CD4-positive, alpha-beta T cell treated with Interleukin-2 at 100 ng/mL for 4 hours (primary cell): ENCODE data around the gene TBRG4.

ENCODE experiments used
- DNase-seq: peaks from one replicate; pipeline ENCODE4 v3.0.0-alpha.2; 2020; ENCODE audit warnings: low spot score

TBRG4 gene

DNA sequence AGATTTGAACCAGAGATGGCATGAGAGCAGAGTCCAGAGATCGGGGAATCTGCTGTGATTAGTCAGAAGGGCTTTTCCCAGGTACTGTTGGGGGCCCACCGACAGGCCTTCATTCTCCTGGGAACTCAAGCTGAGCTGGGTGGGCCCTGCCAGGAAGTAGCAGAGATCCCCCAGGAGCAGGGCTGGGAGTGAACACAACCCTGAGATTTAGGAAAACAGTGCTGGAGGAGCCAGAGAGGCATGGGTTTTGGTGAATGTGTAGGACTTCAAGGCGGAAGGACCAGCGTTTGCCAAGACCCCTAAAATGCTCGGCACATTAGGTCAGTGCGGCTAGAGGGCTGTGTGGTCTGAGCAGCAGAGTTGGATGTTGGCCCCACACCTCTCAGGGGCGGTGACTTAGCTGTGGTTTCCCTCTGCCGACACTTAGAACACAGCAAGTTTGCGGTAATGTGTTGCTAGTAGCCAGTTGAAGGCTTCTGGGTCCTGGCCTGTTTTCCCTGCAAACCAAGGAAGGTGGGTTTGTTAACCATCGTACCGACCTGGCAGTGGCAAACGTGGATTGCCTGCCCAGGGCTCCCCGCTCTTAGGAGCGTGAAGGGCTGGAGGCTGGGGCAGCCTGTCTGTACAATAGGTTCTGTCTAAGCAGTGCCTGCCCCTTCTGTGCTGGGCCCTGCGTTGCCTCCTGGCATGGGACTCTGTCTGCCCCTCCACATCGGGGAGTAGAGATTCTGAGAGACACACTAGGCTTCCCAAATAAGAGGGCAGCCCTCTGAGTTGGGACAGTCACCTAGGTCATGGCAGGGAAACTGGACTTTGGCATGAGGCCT lies 36.8 kb downstream of the TBRG4 start:
- no peak for DNase-seq

DNA sequence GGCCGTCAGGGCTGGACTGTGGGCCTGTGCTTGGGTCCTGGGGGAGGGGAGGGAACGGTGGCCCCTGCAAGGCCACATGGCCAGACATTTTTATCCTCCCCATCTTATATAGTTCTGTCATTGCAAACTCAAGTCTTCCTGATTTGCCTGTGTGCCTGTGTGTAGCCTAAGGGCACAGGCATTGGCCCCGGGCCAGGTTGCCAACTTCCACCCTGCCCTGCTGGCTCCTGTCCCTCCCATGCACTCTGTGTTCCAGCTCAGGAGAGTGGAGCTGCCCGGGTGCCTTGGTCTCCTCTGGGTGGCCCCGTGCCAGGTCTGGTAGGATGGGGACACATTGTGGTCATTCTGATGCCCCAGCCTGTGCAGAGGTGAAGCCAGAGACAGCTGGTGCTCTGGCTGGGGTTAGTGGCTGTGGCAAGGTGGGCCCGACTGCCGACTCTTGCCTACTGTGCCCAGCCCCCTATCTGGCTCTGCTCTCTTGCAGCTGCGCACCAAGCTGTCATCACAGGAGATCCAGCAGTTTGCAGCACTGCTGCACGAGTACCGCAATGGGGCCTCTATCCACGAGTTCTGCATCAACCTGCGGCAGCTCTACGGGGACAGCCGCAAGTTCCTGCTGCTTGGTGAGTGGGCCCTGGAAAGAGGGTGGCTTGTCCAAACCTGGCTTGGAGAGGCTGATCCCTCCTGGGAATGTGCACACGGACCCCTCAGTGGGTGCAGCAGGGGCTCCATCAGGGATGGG lies 37.5 kb downstream of the TBRG4 start:
- DNase-seq, result no peak

DNA sequence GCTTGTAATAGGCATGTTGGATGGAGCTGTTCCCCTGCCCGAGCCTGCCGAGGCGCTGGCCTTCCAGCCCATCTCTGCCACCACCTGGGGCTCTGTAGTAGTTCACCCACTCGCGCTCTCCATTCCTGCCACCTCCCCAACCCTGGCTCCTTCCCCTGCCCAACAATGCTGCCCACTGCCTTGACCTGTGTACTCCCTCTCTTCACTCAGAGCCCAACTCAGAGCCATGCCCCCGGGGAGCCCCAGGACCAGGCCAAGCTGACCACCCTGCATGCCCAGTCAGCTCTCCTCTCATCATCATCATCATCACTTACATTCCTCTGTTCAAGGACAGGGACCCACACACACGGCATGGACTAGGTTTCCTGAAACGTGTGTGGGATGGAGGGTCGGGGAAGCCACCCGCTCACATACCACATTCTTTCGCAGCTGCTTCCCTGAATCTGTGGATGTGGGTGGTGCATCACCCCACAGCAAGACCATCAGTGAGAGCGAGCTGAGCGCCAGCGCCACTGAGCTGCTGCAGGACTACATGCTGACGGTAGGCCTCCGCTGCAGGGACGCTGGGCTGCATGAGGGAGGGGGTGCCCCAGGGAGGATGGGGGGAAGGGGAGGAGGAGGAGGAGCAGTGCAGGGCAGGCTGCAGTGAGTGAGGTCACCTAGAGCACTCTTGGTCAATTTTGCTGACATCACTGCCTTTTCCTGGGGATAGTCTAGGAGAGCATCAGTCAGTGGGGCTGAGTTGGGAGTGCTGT lies 38.3 kb downstream of the TBRG4 start:
- DNase-seq, result no peak

DNA sequence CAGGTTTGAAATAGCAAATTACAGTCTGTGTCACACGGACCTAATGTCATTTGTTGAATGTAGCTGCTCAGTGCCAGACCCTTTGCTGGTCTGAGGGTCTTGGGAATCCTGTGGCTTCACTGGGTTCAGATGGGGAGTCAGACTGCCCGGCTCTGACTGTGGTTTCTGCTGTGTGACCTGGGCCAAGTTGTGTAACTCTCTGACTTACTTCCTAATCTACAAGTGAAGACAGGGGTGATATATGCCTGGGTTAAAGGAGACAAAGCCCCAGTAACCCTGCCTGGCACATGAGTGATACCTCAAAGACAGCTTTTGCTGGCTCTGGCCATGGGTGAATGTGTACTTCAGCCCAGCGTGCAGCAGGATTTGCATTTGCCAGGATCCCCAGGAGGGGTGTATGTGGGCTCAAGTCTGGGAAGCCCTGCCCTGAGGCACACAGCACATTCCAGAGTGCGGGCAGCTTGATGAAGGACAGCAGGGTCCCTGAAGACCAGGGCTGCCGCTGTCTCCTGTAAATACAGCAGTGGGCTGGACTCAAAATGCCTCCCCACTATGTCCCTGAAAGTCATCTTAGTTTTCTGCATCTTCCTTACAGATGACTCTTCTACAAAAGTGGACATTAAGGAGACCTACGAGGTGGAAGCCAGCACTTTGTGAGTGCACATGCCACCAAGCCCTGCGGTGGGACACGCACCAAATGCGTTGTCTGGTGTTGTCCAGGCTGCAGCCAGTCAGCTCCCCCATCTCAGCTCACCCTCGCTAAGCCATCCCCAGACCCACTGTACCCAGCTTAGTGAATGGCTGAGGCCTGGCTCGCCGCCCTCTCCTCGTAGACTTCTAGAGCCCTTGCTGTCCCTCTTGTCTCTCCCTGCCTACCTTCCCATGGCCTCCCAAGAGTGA lies 39.1 kb downstream of the TBRG4 start:
- no peak for DNase-seq

DNA sequence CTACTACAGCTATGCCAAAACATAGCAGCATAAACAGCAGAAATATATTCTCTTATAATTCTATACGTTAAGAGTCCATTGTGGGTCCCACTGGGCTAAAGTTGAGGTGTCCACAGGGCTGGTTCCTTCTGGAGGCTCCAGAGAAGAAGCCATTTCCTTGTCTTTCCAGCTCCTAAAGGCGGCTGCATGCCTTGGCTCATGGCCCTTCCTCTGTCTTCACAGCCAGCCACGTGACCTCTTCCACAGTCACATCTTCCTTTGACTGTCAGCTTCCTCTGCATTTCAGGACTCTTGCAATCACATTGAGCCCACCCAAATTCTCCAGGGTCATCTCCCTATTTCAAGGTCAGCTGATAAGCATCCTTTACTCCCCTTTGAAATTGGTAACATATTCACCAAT lies 40.0 kb downstream of the TBRG4 start:
- no peak for DNase-seq

DNA sequence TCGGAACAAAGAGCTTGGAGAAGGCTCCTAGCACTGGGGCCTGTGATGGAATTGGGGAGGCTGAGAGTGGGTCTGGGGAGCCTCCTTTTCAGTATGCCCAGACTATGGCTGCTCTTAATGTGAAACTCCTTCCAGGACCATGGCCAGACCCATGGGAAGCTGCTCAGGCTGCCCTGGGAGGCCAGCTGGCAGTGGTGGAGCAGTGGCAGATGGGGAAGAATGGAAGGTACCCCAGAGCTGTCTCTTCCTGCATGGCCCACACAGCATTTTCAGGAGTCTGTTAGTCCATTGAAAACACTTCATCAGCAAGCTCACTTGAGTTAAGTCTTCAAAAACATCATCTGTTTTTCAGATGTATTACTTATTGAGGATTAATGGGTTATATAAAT lies 41.2 kb downstream of the TBRG4 start:
- DNase-seq, result no peak

DNA sequence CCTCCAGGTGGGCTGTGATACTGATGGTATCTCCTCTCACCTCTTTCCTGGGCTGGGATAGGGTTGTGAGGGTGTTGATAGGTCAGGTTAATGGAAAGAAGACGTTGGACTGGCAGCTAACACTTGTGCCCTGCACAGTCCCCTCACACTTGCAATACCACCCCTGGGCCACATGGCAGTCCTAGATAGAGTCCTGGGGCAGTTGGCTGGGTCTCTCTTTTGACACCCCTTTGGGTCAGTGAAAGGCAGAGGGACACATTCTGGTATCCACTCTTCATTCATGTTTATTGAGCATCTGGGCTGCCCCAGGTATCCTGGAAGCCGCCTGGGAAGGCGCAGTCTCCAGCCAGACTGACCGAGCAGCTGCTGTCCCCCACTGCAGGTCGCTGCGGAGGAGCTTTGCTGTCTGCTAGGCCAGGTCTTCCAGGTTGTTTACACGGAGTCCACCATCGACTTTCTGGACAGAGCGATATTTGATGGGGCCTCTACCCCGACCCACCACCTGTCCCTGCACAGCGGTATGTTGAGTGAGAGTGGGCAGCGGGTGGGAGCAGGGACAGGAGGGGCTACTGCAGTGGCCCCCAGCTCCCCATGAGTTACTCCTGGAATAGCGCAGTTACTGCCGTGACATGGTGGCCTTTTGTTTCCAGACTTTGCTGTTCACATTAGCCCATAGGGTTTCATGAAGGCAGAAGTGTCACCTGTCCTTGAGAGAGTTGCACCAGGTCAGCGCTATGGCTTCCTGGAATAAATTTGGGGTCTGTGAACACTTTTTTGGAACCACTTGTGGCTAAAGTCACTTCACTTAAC lies 41.8 kb downstream of the TBRG4 start:
- no peak for DNase-seq

DNA sequence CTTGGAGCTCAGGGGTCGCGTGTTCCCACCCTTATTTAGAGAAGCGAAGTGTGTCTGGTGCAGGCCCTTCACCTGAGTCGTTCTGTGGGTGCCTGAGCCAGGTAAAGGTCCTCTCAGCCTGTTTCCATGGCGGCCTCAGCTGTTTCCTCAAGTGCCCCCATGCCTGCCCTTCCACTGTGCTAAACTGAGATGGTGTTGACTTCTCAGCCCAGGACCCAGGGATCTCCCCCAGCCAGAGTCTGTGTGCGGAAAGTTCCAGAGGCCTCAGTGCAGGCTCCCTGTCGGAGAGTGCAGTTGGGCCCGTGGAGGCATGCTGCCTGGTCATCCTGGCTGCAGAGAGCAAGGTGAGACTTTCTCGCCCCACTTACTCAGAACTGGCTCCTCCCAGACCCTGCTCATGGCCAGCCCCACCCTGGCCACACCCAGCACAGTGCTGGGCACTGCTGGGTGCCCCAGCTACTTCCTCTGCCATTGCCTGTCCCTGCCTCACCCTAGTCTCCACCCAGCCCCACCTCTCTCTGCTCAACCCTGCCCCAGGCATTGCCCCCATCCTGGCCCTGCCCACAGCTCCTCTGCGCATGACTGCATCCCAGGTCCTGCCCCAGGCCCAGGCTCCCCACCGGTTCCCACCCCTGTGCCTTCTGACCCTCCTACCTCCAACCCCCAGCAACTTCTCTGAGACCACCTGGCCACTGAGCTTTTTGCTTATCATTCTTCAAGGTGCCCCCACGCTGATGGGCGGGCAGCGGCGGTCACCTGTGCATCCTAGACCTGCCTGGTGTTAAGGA lies 43.1 kb downstream of the TBRG4 start:
- no peak for DNase-seq

DNA sequence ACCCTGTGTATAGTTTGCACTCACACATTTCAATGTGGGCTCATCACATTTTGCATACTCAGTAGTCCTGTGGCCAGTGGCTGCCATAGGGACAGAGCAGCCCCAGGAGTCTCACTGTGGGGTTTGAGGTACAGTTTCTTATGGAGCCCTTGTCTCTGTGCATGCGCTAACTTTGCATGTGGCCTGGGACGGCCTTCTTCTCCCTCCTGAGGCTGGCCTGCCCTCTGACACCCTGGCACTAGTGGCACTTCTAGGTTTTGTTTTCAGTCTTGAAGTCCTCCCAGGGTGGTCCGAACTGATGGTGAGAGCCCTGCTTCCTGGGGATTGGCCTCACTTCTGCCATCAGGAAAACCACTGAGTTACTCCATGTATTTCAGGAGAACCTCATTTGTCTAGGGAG lies 43.9 kb downstream of the TBRG4 start:
- DNase-seq, result no peak

DNA sequence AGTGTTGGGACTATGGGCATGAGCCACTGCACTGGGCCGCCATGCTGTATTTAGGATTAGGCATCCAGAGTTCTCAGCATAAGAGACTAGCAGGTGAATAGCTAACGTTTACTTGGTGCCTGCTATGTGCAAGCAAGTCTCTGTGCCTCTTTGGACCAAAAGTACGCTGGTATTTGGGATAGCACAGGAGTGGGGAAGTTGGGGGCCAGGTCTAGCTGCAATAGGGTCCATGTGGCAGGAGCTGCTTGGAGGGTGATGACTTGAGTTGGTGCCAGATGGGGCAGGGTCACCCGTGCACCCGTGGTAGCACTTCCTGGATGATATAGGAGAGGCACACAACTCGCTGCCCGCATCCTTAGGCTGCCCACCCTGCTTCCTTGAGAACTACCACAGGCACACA lies 45.1 kb downstream of the TBRG4 start:
- no peak for DNase-seq

DNA sequence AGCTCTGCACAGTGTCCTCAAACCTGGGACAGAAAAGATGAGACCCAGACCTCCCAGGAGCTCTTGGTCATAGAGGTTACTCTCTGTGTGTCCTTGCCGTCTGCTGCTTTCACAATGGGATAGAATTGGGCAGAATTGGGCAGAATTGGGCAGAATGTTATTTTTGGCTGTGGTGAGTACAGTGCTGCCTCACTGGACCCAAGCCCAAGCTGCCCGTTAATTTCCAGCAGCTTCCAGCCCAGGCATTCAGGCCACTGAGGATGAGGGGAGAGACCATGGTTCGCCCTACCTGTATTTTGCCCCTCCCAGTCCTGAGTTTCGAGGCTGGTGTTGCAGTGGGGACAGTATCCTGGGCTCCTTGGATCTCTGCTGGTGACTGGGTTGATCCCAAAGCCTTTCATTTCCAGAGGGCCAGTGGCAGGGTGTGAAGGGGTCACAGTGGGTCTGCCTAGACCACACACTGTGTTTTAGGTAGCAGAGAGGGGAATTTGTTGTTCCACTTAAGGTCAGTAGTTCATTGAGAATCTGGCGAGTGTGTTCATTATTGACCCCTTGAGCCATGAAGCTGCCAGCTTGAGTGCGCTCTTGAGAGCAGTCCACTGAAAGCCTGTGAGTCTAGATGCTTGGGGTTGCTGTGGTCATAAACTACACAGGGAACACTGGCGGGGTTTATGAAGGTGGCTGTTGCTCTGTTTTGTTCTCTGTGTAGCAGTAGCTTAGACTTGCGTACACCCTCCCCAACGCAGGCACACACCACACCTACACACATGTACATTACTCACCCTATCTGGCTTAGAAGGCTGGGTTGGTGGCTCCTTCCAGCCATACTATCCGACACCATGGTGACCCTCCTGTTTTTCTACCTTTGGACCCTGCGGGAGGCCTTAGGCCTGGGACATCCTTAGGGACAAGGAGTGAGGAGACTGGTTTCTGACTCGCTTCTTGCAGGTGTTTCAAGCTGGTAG lies 46.2 kb downstream of the TBRG4 start:
- DNase-seq, result no peak

DNA sequence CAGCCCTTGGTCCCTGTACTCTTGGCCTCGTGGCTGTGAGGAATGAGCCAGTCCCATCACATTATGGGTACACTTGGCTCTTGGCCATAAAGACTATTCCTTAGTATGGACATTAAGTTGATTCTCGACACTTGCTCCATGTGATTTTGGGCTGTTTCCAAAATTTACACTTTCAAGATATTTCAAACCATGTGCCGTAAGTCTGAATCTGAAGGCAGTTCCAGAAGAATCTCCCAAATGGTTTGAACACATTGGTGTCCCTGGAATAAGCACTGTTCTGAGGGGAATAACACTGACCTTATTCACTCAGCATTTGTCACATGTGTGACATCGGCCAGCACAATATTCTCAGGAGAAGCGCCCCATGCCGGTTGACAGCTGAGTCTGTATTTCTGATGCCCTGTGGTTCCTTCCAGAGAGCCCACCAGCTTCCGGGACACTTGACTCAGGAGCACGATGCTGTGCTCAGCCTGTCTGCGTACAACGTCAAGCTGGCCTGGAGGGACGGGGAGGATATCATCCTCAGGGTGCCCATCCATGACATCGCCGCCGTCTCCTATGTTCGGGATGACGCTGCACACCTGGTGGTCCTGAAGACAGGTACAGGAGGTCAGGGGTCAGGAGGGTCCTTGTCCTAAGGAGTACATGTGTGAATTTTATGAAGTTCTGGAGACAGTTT lies 47.3 kb downstream of the TBRG4 start:
- DNase-seq, result no peak

DNA sequence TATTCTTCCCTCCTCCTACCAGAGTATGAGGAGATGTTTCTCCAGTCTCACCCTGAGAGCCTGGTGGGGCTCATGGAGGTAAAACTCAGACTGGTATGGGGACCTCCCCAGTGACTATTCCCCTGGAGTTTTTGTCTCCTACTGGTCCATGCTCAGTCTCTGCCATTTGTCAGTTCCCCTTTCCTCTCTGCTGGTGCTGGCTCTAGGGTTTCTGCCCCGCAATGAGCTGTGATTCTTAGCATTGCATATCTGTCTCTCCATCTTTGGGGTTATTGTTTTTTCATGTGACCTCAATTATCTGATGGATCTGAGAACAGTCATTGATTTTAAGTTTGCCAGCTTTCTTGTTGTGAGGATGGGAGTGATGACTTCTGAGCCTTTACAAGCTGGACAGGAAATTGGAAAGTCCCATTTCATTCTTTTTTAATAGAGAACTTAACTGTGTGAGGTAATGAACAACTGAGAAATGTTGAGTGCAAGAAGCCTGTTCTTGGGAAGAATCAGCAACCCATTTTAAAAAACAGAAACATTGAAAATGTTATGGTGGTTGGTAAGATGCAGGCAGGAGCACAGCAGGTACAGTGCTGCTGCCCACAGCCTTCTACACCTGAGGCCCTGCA lies 49.6 kb downstream of the TBRG4 start:
- no peak for DNase-seq

DNA sequence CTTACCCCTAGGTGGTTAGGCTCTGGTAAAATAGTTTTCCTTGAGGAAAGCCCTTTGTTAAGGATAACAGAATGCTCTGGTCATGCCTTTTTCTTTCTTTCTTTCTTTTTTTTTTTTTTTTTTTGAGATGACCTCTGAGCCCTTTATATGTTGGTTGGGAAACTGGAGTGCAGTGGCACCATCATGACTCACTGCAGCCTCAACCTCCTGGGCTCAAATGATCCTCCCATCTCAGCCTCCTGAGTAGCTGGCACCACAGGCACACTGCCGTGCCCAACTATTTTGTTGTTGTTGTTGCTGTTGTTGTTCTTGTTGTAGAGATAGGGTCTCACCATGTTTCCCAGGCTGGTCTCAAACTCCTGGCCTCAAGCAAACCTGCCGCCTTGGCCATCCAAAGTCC lies 50.1 kb downstream of the TBRG4 start:
- DNase-seq, result no peak

DNA sequence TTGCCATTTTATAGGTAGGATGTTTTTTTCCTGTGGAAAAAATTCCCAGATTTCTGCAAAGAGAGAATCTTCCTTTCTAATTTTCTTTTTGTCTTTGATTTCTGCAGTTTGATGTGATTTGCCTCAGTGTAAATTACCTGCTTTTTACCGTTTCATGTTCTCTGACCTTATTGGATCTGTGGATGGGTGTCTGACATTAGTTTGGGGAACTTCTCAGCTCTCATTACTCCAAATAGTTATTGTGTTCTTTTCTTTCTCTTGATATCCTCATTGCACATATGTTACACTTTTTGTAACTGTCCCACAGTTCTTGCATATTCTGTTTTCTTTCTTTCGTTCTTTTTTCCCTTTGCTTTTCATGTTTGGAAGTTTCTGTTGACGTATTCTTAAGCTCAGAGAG lies 51.2 kb downstream of the TBRG4 start:
- no peak for DNase-seq

DNA sequence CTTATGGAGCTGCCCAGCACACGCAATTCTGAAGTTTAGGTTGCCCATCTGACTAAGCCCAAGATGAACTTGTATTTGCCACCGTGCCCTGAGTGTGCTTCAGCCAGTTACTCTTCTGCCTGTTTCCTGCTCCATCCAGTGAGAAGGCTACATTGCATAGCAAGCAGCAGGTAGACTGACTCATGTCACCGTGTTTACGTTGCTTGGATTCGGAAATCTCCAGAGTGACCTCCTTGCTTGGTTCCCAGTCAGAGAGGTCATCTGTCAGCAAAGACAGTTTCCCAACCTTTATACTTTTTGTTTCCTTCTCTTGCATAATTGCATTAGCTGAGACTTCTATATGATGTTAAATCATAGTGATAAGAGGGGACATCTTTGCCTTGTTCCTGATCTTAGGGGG lies 53.6 kb downstream of the TBRG4 start:
- no peak for DNase-seq

DNA sequence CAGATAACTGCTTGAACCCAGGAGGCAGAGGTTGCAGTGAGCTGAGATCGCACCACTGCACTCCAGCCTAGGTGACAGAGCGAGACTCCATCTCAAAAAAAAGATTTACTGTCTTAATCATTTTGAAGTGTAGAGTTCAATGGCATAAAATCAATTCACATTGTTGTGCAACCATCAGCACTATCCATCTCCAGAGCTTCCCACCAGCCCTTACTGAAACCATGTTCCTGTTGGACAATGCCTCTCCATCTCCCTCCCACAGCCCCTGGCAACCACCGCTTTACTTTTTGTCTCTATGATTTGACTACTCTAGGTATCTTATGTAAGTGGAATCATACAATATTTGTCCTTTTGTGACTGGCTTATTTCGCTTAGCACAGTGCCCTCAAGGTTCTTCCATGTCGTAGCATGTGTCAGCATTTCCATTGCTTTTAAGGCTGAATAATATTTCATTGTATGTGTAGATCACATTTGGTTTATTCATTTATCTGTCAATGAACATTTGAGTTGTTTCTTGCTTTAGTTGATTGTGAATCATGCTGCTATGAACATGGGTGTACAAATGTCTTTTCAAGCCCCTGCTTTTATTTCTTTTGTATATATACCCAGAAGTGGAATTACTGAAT lies 55.8 kb downstream of the TBRG4 start:
- DNase-seq, result no peak

DNA sequence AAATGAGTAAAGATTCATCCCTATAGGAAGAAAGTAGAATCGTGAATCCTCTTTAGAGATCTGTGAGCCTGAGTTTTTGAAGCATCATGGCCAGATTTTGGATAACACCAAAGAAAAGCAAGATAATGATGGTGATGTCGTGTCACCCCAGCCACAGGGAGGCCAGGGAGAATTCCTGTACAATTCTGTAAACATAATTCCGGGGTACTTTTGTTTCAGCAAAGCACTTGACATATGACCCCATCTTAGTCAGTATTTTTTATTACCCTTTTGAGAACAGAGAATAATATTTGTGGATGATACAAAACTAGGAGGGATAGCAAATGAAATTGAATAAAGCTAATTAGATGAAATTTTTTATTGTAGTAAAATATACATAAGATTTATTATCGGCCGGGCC lies 56.5 kb downstream of the TBRG4 start:
- DNase-seq, result no peak
